GM19372 (cell line): ENCODE measurements around the gene PRPF6.

Experiments used
- ATAC-seq: cut with Tn5 transposase; IDR thresholded peaks from one replicate; pipeline ENCODE4 v1.9.1; 2021; ENCODE audit warnings: mild to moderate bottlenecking, low read depth, moderate library complexity; ENCODE audit not compliant: unreplicated experiment

Gene PRPF6, protein sequence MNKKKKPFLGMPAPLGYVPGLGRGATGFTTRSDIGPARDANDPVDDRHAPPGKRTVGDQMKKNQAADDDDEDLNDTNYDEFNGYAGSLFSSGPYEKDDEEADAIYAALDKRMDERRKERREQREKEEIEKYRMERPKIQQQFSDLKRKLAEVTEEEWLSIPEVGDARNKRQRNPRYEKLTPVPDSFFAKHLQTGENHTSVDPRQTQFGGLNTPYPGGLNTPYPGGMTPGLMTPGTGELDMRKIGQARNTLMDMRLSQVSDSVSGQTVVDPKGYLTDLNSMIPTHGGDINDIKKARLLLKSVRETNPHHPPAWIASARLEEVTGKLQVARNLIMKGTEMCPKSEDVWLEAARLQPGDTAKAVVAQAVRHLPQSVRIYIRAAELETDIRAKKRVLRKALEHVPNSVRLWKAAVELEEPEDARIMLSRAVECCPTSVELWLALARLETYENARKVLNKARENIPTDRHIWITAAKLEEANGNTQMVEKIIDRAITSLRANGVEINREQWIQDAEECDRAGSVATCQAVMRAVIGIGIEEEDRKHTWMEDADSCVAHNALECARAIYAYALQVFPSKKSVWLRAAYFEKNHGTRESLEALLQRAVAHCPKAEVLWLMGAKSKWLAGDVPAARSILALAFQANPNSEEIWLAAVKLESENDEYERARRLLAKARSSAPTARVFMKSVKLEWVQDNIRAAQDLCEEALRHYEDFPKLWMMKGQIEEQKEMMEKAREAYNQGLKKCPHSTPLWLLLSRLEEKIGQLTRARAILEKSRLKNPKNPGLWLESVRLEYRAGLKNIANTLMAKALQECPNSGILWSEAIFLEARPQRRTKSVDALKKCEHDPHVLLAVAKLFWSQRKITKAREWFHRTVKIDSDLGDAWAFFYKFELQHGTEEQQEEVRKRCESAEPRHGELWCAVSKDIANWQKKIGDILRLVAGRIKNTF

DNA sequence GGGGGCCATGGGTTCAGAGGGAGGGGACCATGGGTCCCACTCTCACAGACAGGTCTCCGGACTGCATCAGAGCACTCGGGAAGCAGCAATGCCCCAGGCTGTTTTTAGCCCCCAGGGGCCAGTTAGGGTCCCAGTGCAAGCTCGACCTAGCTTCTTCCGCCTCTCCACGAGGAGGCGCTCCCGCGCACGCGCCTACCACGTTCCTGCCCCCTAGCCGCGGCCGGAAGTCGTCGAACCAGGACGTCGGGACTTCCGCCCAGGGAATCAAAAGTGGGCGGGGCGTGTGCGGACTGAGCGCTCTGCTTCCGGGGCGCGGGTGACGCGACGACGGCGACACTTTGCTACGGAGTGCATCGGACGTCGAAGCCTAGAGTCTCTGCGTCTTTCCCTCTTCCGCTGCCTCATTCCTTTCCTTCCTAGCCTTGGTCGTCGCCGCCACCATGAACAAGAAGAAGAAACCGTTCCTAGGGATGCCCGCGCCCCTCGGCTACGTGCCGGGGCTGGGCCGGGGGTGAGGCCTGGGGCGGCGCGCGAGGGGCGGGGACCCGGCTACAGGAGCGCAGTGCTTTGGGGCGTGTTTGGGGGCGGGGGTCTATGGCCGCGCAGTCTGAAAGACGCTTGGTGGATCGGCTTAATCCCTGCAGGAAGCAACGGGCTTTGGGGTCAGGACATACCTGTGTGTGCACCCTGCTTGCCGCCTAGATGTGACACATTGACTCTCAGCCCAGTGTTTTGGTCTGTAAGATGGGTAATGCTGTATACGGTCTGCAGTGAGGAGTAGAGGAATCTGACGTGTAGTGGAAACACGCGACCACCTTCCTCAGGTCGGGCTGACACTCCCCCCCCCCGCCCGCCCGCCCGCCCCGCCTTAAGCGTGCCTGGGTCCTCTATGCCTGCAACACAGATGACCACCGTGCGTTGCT lies at the start of gene PRPF6:
Gene PRPF6, plus strand, starts transcription at position 327 of the 923 bp plus-strand sequence. Its CDS starts 114 bp downstream, at position 441.
- peak; percentile 57 for ATAC-seq

DNA sequence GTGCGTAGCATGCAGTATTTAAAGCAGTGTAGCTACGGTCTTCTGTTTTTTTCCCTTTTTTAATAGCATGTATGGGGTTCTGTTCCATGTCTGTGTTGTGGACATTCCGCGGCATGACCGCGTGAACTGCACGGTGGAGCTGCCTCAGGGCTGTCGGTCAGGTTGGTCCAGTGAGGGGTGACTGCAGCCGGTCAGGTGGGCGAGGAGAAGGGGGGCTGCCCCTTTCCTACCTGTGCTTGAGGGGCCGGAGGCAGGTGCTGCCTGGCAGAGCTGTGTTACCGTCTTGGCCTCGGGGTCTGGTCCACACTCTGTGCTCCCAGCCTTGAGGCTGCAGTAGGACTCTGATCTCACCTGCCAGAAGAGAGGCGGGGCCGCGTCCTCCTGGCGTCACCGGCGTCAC lies 49.2 kb upstream of the PRPF6 start:
- ATAC-seq: no peak

DNA sequence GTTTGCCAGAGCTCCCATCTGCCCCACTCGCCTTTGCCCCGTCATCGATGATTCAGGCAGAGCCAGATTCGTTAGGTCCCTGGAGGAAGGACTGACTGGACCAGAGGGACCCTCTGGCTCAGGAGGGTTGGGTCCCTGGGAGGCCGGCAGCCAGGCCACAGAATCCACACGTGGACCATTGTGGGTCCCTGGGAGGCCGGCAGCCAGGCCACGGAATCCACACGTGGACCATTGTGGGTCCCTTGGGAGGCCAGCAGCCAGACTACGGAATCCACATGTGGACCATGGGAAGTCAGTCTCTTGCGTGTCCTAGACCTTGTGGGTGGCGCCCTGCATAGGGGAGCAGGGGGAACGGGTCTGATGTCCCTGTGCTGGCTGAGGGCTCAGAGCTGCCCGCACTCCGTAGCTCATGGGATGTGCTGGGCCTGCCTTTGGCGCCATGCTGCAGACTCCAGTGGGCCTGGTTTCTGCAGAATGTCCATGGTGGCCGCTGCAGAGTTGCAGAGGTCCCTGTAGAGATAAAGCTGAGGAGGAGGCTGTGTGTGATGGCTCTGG lies 48.2 kb upstream of the PRPF6 start:
- no peak for ATAC-seq

DNA sequence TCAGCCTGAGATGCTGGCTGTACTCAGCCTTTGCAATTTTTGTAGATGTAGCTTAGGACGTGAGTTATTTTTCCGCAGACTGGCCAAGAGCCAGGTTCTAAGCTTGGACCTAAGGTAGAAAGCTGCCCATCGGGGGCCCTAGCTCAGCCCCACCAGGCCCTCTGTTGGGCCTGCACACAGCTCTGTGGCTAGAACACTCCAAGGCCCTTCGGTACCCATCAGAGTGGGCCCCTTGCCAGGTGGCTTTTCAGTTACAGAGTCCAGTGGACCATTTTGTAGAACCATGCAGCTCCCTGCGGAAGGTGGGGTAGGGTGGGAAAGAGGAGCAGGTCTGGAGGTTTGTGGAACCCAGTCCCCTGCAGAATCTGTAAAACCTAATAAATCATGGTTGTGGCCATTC lies 47.3 kb upstream of the PRPF6 start:
- no peak for ATAC-seq

DNA sequence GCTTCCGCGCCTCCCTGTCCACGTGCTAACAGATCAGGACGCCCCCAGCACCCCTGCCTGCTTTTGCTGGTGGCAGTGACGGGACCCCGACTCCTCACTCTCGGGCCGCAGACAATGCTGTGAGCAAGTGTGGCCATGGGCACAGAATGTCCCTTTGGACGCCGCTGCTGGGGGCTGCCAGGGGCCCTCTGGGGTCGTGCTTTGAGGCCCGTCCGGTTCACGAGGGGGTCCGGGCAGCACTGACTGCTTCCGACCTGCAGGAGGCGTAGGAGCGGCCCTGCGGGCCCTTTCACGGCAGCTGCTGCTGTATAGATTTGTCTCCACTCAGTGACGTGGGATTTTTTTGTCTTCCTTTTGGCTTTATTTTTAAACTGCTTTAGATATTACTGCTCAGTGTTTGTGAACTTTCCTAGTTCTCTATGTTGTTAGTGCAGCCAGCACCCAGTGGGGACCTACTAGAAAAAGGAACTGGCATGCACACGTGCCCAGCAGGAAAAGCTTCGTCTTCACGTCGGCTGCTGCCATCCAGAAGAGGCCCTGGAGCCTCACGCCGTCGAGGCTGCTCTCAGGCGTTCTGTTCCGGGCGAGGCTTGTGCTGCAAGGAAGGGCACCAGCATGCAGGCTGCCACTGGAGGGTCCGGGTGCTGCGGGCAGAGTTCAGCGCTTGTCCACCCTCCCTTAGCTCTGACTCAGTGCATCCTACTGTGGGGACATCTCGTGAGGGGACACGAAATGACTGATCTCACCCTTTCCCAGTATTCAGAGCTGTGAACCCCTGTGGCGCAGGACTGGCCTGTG lies 46.5 kb upstream of the PRPF6 start:
- ATAC-seq: no peak

DNA sequence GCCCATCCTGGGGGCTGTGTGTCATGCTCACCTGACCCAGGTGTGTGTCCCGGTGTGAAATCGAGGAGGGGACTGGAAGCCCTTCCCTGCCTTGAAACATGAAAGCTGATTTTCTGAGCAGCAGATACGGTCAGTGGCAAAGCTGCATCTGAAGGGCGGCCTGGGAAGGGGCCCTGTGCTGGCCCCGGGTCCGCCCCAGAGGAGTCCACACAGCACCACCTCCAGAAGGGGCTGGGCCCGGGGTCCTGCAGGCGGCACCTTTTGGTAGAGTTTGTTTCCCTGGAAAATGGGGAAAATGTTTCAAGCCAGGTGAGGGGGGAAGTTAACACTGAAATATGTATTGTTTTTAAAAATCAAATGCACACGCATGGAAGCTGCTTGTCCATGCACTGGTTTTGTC lies 45.5 kb upstream of the PRPF6 start:
- ATAC-seq: no peak

DNA sequence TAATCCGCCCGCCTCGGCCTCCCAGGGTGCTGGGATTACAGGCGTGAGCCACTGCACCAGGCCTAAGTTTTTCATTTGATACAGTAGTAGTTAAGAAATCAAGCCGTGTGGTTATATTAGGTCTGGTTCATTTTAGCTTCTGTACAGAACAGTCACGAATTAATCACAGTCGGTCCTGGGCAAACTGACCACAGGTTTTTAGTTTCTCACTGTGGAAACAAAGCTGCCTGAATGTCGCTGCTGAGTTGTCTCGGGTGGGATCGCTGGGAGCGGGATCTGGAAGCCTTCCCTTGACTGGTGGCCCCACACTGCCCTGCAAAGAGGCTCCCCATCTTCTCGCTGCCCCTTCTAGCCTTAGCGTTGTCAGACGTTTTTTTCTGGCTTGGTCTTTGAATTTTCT lies 43.3 kb upstream of the PRPF6 start:
- ATAC-seq: no peak

DNA sequence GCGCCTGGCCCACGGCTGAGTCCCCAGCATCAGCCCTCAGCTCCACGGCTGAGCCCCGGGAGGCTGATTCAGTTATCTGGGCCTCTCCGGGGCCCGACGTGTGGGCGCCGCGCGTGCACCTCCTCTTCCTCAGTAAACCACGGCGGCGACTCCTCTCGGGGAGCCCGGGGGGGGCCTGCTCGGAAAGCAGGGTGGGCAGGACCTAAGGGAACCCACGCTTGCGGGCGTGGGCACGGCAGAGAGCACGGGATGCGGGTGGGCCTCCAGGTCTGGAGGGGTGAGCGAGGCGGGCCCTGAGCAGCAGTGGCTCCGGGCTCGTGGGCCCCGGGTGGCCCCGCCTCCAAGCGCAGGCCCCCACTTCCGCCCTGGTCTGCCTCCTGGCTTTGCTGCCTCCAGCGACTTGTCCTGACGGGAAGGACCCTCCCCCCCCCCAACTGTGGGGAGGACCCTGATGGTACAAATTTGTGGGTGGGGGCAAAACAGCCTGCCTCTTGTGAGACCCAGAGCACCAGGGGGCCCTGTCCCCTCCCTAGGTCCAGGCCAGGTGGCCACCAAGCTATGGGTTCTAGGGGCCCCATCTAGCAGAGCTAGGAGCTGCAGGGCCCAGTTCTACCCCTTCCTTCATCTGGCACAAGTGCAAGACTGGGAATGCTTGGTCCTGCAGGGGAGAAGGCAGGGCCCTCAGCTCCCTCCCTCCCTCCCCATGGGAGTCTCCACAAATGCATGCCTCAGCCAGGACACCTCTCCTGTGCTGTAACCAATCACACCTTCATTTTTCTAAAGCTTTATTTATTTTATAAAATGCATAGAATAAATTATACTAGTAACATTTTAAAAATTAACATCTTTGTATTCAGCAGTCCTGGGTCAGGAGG lies 41.6 kb upstream of the PRPF6 start:
- ATAC-seq: no peak

DNA sequence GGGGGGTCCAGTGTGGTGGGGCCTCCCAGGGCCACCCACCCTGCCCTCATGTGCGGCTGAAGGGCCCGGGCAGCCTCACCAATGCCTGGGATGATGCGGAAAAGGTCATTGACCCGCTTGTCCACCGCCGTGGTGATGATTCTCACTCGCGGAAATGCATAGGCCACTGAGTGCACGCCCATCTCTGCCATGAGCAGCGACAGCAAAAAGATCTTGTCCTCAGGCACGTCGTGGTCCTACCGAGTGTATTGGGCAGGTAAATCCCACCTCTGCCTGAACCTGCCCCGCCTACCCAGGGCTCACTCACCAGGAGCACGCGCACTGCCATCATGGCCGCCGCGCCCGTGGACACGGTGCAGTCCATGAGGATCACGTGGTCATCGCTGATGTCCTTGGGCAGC lies 40.9 kb upstream of the PRPF6 start:
- ATAC-seq: no peak

DNA sequence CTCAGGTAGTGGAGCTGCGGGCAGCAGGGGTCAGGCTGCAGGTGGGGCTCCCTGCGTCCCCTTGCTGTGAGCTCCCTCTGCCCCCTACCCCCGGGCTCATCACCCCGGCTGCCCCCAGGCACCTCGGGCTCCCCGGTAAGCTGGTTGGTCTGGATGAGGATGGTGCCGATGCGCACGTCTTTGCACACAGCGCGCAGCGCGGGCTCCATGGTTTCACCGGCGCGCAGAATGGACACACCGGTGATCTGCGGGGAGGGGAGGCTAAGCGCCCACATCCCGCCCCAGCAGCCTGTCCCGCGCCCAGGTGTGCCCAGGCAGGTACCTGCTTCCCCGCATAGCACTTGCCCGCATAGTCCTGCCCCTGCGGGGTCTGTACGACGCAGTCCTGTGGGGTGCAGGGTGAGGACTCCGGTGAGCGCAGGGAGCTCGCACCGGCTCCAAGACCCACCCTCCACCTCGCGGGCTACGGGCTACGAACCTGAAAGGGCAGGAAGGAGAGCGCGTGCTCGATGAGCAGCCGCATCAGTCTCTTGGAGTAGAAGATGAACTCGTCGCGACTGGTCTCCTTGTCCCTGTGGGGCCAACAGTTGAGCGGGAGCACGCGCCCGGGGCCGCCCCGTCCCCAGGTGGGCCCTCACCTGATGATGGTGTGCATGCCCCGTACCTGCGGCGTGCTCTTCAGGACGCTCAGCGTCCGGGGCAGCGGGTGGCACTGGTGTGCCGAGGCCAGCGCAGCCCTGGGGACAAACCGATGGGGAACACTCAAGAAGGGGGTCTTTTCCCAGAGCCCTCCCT lies 40.3 kb upstream of the PRPF6 start:
- no peak for ATAC-seq

DNA sequence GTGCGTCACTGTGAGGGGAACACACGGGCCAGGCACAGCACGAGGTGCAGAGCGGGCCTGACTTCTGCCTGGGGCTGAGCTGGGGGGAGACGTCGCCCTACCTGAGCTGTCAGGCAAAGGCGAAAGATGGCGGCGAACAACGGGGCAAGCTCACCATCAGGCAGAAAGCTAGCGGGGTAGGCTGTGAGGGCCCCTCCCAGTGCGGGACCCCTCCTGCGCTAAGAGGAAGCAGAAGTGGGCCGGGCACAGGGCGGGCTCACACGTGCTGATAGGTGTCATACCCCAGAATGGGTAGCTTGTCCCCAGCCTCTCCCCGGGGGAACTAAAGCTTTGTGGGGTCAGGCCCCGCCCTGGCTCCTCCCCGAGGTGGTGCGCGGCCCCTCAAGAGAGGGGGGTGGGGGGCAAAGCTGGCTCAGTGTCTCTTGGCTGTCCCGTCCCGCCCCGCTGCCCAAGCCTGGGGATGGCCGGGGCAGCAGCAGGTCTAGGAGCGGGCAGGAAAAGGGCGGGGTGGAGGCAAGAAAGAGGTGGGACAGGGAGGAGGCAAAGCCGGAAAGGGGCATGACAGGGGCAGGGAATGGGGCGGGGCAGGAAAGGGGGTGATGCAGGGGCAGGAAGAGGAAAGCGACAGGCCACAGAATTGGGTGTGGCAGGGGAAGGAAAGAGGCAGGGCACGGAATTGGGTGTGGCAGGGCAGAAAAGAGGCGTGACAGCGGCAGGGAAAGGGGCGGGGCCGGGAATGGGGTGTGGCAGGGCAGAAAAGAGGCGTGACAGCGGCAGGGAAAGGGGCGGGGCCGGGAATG lies 39.5 kb upstream of the PRPF6 start:
- ATAC-seq: no peak

DNA sequence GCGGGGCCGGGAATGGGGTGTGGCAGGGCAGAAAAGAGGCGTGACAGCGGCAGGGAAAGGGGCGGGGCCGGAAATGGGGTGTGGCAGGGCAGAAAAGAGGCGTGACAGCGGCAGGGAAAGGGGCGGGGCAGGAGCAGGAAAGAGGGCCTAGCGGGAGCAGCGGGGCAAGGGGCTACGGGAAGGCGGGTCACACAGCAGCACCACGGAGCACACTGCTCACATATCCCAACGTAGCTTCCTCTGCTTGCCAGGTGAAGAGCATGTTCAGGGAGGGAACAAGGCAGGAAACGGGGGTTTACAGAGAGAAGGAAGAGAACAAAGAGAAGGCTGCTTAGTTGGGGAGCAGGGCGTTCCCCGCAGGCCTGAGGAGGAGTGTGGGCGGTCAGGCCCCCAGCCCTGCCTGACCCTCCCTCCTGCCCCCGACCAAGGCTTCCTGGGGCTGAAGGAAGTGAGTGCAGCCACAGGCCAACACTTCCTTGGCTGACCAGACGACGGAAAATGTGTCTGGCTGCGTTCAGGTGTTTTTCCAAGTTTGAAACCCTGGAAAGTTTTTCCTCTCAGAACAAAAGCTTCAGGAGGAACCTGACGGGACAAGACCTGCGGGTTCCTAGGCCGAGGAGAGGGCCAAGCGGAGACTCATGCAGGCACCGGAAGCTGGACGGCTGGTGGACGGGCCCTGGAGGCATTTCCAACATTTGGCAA lies 38.5 kb upstream of the PRPF6 start:
- no peak for ATAC-seq

DNA sequence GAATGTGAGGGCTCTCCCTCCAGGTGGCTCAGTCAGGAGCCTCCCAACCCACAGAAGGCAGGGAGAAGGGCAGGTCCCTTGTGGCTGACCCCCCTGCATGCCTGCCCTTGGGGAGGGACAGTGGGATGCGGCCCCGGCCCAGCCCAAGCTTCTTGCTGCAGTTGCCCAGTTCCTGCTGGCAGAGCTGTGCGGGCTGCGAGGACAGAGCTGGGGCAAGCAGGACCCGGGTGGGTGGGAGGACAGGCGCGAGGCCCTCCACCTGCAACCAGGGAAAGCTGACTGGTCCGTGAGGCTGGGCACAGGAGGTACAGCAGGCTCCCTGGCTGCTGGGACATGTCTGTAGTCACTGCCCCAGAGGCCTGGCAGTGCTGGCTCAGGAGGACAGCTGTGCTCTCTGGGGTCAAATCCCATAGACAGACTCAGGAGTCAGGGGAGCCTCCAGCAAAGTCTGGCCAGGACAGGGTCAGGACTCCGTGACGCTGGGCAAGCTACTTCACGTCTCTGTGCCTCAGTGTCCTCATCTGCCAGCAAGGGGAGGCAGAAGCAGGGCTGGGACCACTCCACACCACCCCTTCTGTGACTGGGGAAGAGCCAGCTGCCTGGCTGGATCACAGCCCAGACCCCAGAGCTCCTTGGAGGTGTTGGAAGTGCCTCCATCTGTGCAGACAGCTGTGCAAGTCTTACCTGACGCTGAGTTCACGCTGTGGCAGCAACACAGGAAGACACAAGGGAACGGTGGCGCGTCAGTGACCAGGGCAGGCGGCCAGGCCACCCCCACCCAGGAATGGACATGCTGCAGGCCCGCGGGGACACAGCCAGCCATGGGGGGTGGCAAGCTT lies 37.7 kb upstream of the PRPF6 start:
- ATAC-seq: no peak

DNA sequence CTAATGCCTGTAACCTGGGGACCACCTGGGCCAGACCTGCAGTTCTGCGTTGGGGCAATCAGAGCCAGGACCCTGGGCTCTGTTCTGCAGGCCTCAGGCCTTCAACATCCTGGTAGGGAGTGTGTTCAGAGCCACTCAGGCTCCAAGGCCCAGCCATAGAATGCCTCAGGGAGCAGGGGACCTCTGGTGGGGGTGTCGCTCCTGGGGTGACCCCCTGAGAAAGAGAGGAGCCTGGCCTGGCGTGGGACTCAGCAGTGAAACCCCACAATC lies 37.2 kb upstream of the PRPF6 start:
- ATAC-seq: no peak

DNA sequence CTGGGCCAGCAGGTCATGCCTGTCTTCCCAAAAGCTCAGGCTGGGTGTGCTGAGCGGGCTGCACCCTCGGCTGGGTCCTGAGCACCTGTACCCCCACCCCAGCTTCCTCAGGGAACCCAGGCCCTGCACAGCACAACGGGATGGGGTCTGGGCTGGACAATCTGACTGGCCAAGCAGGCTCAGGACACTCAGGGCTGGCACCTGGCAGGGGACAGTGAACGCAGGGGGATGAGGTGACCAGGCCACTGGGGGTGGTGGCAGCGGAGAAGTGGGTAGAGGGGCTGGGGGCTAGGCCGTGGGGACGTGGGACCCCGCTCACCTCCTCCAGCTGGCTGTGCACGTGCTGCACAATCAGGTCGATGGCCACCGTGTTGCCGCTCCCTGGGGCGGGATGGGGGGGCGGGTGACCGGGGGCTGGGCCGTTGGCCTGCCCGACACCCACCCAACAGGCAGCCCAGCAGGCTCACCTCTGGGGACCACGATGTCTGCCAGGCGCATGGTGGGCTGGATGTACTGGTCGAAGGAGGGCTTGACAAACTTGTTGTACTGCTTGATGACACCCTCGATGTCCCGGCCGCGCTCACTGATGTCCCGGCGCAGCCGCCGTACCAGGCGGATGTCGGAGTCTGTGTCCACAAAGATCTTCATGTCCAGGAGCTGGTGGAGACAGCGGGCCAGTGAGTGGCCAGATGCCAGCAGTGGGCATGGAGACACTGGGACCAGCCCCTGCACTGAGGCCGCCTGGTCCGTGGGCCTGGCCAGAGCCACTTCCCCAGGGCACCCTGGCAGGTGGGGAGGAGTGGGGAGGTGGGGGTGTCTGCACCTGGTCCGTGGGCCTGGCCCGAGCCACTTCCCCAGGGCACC lies 36.6 kb upstream of the PRPF6 start:
- ATAC-seq: no peak
